ENCODE results near the gene PRPS1. TPM values are rescaled to one million over a fixed set of nuclear protein-coding genes. Genes with fewer than 3 reads are reported as not detected.
"Not testable (repeated sequence)": the region's sequence is repeated elsewhere in the genome, so short reads cannot be mapped to it uniquely, and the experiment has no call there.

The PRPS1 gene
- total RNA-seq, 1 donor from 2014 or later = 25.6 TPM

DNA sequence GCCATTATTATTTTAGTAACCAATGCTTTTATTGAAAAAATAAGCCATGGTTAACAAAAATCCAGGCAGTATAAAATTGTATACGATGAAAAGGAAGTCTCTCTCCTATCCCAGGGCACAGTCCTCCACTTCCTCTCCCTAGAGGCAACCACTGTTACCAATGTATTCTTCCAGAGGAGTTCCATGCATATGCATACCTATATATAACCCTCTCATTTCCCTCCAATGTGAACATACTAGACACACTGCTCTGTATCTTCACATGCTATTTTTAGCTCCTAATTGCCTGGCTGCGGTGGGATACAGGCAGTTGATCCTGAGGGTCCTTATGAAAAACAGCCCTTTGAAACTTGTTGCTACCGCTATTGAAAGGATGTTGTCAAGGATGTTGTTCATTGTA is 33.8 kb downstream of the PRPS1 start:
- Histone ChIP-seq H3K27me3 (no peaks in the 10 kb centered on the region), H3K27ac (no peak overlapping the region), H3K9me3 (no peaks in the 10 kb centered on the region), H3K36me3 (no peaks in the 10 kb centered on the region), H3K4me3 (no peak overlapping the region), H3K4me1 (no peaks in the 10 kb centered on the region)
- TF ChIP-seq, protein P1, sequence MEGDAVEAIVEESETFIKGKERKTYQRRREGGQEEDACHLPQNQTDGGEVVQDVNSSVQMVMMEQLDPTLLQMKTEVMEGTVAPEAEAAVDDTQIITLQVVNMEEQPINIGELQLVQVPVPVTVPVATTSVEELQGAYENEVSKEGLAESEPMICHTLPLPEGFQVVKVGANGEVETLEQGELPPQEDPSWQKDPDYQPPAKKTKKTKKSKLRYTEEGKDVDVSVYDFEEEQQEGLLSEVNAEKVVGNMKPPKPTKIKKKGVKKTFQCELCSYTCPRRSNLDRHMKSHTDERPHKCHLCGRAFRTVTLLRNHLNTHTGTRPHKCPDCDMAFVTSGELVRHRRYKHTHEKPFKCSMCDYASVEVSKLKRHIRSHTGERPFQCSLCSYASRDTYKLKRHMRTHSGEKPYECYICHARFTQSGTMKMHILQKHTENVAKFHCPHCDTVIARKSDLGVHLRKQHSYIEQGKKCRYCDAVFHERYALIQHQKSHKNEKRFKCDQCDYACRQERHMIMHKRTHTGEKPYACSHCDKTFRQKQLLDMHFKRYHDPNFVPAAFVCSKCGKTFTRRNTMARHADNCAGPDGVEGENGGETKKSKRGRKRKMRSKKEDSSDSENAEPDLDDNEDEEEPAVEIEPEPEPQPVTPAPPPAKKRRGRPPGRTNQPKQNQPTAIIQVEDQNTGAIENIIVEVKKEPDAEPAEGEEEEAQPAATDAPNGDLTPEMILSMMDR (IDR thresholded peaks at IDR 0.05) = no peak
- ATAC-seq (no peak), DNase-seq (no peak)
- intact Hi-C loops (cut with DNase I) = no loop called here

DNA sequence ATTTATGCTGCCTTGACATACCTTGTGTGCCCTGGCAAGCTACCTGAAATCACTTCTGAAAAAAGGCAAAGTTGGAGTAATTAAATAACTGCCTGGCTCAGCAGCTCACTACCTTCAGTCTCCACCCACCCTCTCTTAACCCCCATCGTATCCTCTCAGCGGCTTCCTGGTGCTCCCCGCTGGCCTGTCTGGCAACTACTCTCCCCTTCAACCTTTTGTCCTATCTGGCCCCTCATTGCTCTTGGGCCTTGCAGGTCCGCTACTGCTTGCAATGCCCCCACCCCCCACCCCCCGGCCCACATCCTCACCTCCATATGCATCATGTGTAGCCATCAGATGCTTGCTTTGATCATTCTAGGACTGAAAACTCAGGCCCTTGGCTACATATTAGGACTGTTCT is 34.5 kb downstream of the PRPS1 start:
- intact Hi-C loops (cut with DNase I) = no loop called here
- Histone ChIP-seq H3K4me1 (no peaks in the 10 kb centered on the region), H3K27me3 (no peaks in the 10 kb centered on the region), H3K9me3 (no peaks in the 10 kb centered on the region), H3K27ac (no peak overlapping the region), H3K36me3 (no peaks in the 10 kb centered on the region), H3K4me3 (no peak overlapping the region)
- TF ChIP-seq, protein P1 (IDR thresholded peaks at IDR 0.05) = no peak
- ATAC-seq (no peak), DNase-seq (no peak)

DNA sequence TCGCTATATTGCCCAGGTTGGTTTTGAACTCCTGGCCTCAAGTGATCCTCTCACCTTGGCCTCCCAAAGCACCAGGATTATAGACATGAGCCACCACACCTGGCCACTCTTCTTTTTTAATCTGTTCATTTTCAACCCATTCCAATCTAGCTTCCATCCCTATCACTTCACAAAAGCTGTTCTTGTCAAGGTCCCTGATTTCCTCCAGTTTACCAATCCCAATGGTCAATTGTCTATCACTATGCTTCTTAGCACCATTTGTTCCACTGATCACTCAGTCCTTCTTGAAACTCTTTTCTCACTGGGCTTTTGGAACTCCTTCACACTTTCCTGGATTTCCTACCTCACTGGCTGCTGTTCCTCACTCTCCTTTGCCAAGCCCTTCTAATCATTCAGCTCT is 38.6 kb downstream of the PRPS1 start:
- ATAC-seq (no peak), DNase-seq (no peak)
- Histone ChIP-seq H3K27me3 (no peaks in the 10 kb centered on the region), H3K4me1 (no peaks in the 10 kb centered on the region), H3K9me3 (no peaks in the 10 kb centered on the region), H3K36me3 (no peaks in the 10 kb centered on the region), H3K27ac (no peak overlapping the region), H3K4me3 (no peak overlapping the region)
- TF ChIP-seq, protein P1 (IDR thresholded peaks at IDR 0.05) = no peak
- intact Hi-C loops (cut with DNase I) = no loop called here

DNA sequence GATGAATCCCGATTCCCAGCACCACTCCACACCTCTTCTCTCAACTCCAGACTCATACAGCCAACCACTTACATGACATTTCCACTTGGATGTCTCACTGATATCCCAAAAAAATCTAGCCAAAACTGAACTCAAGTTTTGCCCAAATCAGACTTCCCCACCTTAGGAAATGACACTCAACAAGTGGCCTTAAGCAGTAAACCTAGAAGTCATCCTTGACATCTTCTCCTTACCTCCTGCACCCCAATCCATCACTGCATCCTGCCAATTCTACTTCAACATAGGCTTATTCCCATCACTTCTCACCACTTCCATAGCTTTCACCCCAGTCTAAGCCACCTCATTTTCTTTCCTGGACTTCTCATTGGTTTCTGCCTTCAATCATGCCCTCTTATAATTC is 39.1 kb downstream of the PRPS1 start:
- intact Hi-C loops (cut with DNase I) = no loop called here
- no peaks in the 10 kb centered on the region for H3K36me3 ChIP-seq
- no peak for ATAC-seq
- no peaks in the 10 kb centered on the region for H3K27me3 ChIP-seq
- TF ChIP-seq, protein P1 (IDR thresholded peaks at IDR 0.05) = no peak
- no peaks in the 10 kb centered on the region for H3K4me1 ChIP-seq
- DNase-seq = no peak
- no peak overlapping the region for H3K4me3 ChIP-seq
- H3K9me3 ChIP-seq = no peaks in the 10 kb centered on the region
- H3K27ac ChIP-seq = no peak overlapping the region

DNA sequence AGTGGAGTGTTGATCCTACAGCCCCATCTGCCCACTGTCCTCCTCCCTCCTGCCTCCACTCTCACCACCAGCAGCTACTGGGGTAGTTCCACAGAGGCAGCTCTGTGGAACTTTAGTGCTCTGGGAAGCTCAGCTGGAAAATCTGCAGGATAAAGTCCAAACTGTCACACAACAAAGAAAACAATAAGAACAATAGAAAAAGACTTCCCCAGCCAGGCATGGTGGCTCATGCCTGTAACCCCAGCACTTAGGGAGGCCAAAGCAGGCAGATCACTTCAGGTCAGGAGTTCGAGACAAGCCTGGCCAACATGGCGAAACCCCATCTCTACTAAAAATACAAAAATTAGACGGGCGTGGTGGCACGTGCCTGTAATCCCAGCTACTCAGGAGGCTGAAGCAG is 40.4 kb downstream of the PRPS1 start:
- intact Hi-C loops (cut with DNase I); H3K4me3 ChIP-seq; DNase-seq; H3K27ac ChIP-seq; H3K9me3 ChIP-seq; H3K36me3 ChIP-seq; H3K4me1 ChIP-seq; ATAC-seq; H3K27me3 ChIP-seq: not testable (repeated sequence)

DNA sequence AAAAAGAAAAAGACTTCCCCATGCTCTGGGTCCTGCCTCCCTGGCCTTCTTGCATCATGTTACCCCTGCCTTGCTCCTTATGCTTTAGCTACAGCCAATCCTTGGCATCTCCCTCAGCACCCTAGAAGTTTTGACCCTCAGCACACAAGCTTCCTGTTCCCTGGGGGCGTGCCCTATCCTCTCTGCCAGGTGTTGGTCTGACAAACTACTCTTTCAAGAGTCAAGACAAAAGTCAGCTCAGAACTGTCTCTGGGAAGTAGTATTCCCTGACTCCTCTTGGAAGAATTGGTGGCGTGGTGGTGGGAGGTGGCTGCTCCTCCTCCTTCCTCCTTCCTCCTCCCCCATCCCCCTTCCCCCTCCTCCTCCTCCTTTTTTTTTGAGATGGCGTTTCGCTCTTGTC is 41.0 kb downstream of the PRPS1 start:
- Histone ChIP-seq H3K27me3 (no peaks in the 10 kb centered on the region), H3K4me1 (peaks cover 7% of the 10 kb centered on the region), H3K9me3 (no peaks in the 10 kb centered on the region), H3K4me3 (no peak overlapping the region), H3K27ac (no peak overlapping the region), H3K36me3 (no peaks in the 10 kb centered on the region)
- TF ChIP-seq, protein P1 (IDR thresholded peaks at IDR 0.05) = no peak
- intact Hi-C loops (cut with DNase I) = no loop called here
- ATAC-seq (no peak), DNase-seq (no peak)
